ENCODE data around the gene PIWIL1. TPM values are rescaled to one million over a fixed set of nuclear protein-coding genes. Genes with fewer than 3 reads are reported as not detected.

Gene PIWIL1
- total and polyA plus RNA-seq, 2 of the 4 experiments (the other 2 are of a cell fraction) = not detected

- no TSS peak for BruUV-seq (replicated peaks)
- TF ChIP-seq POLR2A (IDR thresholded peaks at IDR 0.05; ENCODE audit: low read depth, low read length) (no peak), MAZ (IDR thresholded peaks at IDR 0.05; ENCODE audit: borderline replicate concordance, low read depth, low read length) (no peak), RAD21 (IDR thresholded peaks at IDR 0.05; ENCODE audit: low read length) (no peak), BHLHE40 (IDR thresholded peaks at IDR 0.05; ENCODE audit: low read depth, low read length) (no peak)
- TF ChIP-seq, protein P1, sequence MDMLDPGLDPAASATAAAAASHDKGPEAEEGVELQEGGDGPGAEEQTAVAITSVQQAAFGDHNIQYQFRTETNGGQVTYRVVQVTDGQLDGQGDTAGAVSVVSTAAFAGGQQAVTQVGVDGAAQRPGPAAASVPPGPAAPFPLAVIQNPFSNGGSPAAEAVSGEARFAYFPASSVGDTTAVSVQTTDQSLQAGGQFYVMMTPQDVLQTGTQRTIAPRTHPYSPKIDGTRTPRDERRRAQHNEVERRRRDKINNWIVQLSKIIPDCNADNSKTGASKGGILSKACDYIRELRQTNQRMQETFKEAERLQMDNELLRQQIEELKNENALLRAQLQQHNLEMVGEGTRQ (IDR thresholded peaks at IDR 0.05; ENCODE audit: low read depth, low read length) = no peak
- Histone ChIP-seq H3K18ac (ENCODE audit: low read depth, low read length) (no peak overlapping the region), H3K27me3 (ENCODE audit: control insufficient read depth, insufficient read depth, low read length) (no peaks in the 10 kb centered on the region), H2AK9ac (replicated peaks; ENCODE audit: low read depth, low read length, poor library complexity) (no peak overlapping the region), H2BK20ac (ENCODE audit: low read depth, low read length) (no peak overlapping the region), H3K9me3 (ENCODE audit: control insufficient read depth, insufficient read depth, low read length) (peaks cover 16% of the 10 kb centered on the region), H3K14ac (replicated peaks; ENCODE audit: low read depth, low read length) (no peak overlapping the region), H3K23ac (ENCODE audit: low read depth, low read length) (no peak overlapping the region), H2BK120ac (ENCODE audit: low read depth, low read length) (no peak overlapping the region), H2BK15ac (ENCODE audit: low read depth, low read length) (no peak overlapping the region), H3K4me1 (ENCODE audit: control insufficient read depth, insufficient read depth, low read length) (no peaks in the 10 kb centered on the region), H4K5ac (ENCODE audit: low read depth, low read length) (no peak overlapping the region), H3K4me3 (ENCODE audit: insufficient read depth, low read depth, low read length) (no peak overlapping the region), H3K36me3 (ENCODE audit: control insufficient read depth, insufficient read depth, low read length) (no peaks in the 10 kb centered on the region), H3K9me1 (ENCODE audit: insufficient read depth, low read length) (no peaks in the 10 kb centered on the region), H3K9ac (ENCODE audit: low read depth, low read length) (no peak overlapping the region), H2BK5ac (ENCODE audit: low read depth, low read length, poor library complexity, severe bottlenecking) (no peak overlapping the region), H4K20me1 (ENCODE audit: insufficient read depth, low read length) (no peaks in the 10 kb centered on the region), H3K56ac (ENCODE audit: extremely low read depth, insufficient read depth, low read length) (no peak overlapping the region), H2AK5ac (ENCODE audit: low read depth, low read length) (no peak overlapping the region), H3K4ac (ENCODE audit: low read depth, low read length) (no peak overlapping the region), H2AFZ (replicated peaks; ENCODE audit: low read length, poor library complexity) (no peak overlapping the region), H4K91ac (ENCODE audit: insufficient read depth, low read depth, low read length) (no peak overlapping the region), H4K8ac (ENCODE audit: low read depth in 2 of 2, low read length in 2 of 2) (no peak overlapping the region), H3K4me2 (ENCODE audit: low read depth, low read length) (no peak overlapping the region), H3K27ac (ENCODE audit: insufficient read depth, low read length) (no peak overlapping the region), H3K79me1 (ENCODE audit: low read depth in 1 of 2, low read length in 2 of 2) (no peaks in the 10 kb centered on the region)
- ChIA-PET POLR2A (ENCODE audit: unreplicated experiment) (no interaction called here), CTCF (no interaction called here)
- in situ Hi-C loops (cut with MboI; ENCODE audit: low sequenced_read_pairs) = no loop called here
- WGBS, 2 experiments (ENCODE audit: extremely low coverage in 2 of 2, insufficient read length in 1 of 2) = no CpG with 5 or more reads among the region's 8 CpGs
- dilution Hi-C loops (cut with HindIII; ENCODE audit: low sequenced_read_pairs, unreplicated experiment) = no loop called here
- DNase-seq = no peak
- intact Hi-C loops (cut with micrococcal nuclease) = no loop called here
- ATAC-seq (ENCODE audit: low read depth) = no peak
Measured at GRCh38 chr12:130357241-130357640, 19.6 kb downstream of the PIWIL1 start.

Measured in IMR-90 (cell line).